ENCODE measurements around the gene TLR8.

The TLR8 gene

GRCh38 chrX:12966151-12966550, 59.7 kb downstream of the TLR8 start:
- DNase-seq (ENCODE audit: low read depth) = no peak

GRCh38 chrX:12967711-12968465, 61.5 kb downstream of the TLR8 start:
- DNase-seq (ENCODE audit: low read depth) = no peak

GRCh38 chrX:12970691-12971202, 64.3 kb downstream of the TLR8 start:
- no peak for DNase-seq (ENCODE audit: low read depth)

- no peak for DNase-seq (ENCODE audit: low read depth)
Observed at GRCh38 chrX:12971282-12972003, 65.0 kb downstream of the TLR8 start.

GRCh38 chrX:12972243-12972642, 65.8 kb downstream of the TLR8 start:
- no peak for DNase-seq (ENCODE audit: low read depth)

All from activated T-helper 9 cell treated with anti-CD3 and anti-CD28 coated beads, Interleukin-2, amount 50 U/mL, for 16 hours (primary cell).